Stimulated activated CD4-positive, alpha-beta T cell treated with anti-CD3 and anti-CD28 coated beads, Interleukin-4, amount 100 ng/mL, for 4 hours (primary cell): ENCODE results near the gene TWIST2.

Experiments used
- DNase-seq, 2 experiments: peaks; one replicate each; pipeline ENCODE4 v3.0.0-alpha.2; 2020

The TWIST2 gene

DNA sequence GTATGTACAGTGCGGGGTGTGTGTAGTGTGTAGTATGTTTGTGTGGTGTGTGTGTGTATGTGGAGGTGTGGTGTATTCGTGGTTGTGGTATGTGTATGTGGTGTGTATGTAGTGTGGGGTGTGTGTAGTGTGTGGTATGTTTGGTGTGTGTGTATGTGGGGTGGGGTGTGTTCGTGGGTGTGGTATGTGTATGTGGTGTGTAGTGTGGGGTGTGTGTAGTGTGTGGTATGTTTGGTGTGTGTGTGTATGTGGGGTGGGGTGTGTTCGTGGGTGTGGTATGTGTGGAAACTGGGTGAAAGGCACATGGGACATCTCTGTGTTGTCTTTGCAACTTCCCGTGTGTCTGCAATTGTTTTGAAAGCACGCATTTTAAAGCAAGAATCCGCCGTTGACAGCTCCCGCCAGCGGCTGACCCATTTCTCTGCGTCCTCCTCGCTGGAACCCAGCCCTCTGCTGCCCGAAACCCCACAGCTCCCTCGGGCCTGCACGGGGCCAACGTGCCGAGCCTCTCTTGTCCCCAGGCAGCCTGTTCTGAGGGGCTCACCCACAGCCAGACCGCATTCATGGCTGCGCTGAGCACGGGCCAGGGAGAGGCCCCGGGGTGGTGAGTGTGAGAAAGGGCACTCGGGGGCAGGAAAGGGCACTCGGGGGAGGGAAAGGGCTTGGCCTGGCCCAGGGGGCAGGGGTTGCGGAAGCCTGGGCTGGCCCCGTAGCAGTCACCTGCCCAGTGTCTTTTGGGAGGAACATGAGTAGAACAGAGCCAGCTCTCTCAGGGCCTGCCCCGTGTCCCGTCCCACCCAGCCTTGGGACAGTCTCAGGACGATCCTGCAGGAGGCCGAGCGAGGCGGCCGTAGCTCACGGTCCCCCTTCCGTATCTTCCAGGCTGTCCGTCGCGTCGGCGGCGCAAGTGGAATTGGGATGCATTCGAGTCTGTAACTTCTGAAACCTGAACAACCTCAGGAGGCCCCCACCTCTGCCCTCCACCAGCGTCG lies 61.4 kb downstream of the TWIST2 start:
- DNase-seq, result no peak

DNA sequence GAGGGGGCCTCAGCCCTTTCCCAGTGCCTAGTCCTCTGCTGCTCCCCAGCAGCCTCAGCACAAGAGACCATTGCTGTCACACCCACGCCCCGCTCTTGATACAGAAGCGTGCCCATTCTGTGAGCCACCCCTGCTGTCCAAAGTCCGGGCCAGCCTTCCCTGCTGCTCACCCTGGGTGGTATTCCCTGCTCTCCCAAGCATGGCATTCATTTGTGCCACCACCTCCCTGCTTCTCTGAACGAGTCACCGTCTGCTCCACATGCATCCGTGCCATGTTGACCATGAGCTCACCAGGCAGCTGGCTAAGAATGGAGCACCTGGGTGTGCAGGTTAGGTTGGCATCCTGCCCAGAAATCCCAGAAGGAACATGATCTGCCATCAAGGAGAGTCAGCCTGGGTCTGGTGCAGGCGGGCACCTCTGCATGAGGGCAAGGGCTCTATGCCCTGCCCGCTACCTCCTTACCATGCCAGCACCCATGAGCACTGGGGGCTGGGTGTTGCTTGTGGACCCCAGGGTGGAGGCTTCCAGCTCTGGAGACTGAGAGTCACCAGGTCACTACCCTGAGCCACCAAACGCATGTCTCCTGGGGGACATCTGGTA lies 63.0 kb downstream of the TWIST2 start:
- no peak for DNase-seq

DNA sequence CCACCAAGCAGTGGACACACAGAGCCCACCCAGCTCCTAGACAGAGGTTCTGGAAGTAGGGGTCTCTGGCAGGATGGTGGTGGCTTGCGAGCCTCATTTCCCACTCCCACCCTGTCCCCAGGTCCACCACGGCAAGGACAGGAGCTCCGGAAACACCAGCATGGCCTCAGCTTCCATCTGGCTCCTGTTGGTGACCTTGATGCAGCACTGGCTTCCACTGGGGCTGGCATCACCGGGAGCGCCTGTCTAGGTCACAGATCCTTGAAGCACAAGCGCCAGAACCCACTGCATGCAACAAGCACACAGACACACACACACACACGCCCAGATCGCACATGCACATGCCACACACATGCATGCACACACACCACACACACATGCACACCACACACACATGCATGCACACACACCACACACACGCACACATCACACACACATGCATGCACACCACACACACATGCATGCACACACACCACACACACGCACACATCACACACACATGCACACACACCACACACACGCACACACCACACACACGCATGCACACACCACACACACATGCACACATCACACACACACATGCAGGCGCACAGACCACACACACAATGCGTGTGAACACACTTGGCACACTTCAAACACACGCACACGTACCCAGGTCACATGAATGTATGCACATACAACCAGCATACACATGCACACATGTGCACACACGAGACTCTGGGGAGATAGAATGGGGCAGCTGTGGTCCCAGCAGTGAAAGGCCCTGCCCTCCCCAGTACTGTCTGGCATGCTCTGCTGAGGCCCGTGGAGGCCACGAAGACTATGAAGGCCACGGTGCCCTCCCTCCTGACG lies 63.7 kb downstream of the TWIST2 start:
- DNase-seq, result no peak

DNA sequence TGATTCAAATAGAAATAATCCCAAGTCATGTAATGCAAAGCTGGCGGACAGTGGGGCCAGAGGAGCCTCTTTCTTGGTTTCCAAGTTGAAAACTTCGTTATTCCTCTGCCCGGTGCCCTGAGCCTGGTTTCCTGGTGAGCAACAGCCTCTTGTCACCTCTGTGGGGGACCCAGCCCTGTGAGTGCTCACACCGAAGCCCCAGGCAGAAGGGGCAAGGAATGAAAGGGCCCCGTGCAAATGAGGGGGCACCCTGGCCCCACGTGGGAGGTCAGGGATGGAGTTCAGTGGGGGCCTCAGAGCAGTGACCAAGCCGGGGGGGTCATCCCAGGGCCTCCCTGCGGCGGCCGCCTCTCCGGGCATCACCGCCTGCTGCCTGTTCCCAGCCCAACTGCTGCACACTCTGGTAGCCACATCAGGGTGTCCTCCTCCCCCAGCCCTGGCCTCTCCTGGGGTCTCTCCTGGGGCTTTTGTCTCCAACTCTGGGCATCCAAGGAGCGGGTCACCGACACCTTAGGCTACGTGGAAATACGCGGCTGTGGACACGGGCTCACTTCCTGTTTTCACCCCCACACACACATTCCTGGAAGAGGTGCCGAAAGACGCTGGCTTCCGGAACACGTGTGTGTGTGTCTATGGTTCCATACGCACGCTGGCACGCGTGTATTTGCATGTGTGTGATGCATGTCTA lies 64.5 kb downstream of the TWIST2 start:
- DNase-seq, result no peak

DNA sequence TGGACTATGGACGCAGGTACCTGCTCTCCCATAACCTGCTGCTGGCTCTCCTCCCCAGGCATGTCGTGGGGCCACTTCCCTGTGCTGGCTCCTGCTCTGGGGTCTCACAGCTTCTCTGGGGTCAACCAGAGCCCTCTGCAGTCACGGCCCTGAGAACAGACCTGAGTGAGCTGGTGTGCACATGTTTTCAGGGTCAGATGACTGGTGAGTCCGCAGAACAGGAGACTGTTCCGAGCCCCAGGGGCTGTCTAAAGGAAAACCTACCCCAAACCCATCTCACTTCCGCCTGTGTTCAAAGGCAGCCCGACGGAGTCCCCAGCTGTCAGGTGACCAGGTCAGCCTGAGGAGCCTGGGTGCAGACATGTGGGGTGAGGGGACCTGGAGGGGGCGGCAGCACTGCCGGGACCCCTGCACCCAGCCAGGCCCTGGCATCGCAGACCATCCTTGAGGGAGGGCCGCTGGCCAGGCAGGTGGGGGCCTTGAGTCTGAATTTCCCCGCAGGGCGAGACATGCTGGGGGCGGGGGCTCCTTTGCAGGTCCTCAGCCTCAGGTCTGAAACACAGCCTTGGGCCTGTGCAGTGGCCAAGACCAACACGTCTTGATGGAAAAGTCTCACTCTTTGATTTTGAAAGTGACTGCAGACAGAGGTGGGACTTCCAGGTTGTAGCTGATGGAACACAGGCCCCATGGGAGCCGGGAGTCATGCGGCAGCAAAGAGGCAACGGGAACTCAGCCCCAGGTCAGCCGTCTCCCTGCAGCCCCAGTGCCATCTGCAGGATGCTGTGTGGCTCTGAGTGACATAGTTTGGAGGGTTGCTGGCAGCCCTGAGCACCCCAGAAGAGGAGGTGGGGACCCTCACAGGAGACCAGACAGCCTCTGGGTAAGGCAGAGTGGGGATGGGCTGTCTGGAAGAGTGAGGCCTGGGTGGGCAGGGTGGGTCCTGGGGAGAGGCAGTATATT lies 65.3 kb downstream of the TWIST2 start:
- no peak for DNase-seq

DNA sequence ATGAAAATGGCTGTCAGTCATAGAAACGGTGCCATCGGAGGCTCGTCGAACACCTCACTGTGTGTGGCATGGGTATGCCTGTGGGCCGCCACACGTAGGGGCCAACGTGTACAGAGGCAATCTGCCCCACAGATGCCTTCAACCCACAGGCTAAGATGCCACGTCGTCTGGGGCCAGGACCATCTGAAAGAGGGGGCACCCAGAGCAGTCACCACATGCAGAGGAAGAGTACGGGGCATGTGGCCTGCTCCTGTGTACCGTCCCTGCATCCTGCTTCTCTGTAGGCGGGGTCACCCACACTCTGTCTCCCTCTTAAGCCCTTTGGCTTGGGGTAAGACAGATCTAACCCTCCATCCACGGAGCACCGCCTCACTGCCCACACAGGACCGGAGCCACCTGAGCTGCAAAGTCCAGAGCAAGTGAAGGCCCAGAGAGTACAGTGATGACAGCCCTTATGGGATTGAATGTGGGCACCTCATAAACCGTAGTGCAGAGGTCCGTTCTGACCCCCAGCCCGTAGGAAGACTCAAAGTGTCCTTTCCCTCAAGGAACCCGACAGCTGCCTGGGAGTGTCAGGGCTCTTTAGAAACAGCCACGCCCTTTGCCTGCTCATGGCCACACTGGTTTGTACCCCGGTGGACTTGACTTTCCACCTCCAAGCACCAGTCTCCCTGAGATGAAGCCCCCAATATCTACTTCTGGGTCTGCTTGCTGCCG lies 66.2 kb downstream of the TWIST2 start:
- DNase-seq, result no peak

DNA sequence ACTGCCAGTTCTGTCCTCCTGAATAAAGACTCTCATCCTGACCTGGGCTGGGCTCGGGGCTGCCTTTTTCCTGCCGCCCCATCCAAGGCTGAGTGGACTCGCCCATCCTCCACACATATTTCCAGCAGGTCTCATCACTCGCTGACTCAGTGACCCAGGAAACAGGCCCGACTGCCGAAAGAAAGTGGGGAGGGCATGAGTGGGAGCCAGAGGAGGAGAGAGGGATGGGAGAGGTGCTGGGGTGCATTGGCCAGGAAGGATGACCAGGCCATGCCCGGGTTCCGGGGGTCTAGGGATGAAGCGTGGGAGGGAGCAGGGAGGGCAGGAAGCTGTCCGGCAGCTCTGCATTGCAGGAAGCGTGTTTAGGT lies 66.7 kb downstream of the TWIST2 start:
- DNase-seq, result no peak

DNA sequence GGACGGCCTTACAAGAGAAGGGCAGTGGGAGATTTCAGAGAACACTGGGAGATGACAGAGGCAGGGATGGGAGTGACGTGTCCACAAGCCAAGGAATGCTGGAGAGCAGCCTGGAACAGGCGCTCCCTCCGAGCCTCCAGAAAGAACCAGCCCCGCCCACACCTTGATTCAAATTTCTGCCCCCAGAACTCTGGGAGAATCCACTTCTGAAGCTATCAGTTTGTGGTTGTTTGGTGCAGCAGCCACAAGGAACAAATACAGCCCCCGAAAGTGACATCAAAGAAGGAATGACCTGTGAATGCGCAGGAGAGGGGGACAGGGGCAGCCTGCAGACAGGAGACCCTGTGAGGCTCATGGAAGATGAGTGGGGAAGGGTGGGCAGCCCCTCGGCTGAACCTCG lies 67.3 kb downstream of the TWIST2 start:
- DNase-seq, result no peak

DNA sequence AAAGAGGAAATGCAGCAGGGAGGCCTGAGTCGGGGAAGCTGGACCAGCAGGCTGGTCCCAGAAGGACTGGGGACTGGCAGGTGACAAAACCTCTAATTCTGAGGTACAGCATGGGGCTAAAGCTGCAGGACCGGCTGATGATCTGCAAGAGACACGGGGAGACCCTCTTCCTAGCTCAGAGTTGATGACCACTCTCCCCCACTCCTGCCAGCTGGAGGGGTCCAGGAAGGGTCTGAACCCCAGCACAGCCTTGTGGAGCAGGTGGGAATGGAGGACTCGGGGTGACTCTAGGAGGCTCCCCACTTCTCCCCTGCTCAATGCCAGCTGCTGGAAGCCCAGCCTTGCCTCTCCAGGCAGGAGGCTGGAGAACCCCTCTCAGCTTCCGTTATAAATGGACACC lies 67.7 kb downstream of the TWIST2 start:
- no peak for DNase-seq

DNA sequence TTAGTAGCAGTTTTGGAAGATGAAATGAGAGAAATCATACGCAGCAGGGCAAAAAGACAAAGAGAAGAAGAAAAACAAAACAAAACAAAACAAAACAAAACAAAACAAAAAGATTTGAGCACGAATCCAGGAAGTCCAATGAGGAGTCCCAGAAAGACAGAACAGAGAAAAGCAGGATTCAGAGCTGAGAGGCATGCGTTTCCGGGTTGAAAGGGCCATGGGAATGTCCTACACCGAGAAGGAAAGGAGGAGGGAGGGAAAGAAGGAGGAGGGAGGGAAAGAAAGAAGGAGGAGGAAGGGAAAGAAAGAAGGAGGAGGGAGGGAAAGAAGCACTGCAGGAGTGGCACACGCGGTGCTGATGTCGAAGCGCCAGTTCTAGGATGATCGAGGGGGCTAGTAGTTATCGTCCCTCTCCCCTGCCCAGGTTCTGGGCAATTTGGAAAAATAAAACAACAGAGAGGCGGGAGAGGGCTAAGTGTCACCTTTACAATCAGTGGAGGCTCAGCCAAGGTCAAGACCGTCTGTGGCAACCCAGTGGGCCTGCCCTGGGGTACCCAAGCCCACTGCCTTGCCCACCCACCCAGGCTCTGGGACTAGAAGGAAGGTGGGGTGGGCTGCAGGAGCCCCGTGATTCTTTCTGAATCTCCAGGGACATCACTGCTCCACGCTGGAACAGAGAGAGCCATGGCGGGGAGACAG lies 68.4 kb downstream of the TWIST2 start:
- DNase-seq, result no peak

DNA sequence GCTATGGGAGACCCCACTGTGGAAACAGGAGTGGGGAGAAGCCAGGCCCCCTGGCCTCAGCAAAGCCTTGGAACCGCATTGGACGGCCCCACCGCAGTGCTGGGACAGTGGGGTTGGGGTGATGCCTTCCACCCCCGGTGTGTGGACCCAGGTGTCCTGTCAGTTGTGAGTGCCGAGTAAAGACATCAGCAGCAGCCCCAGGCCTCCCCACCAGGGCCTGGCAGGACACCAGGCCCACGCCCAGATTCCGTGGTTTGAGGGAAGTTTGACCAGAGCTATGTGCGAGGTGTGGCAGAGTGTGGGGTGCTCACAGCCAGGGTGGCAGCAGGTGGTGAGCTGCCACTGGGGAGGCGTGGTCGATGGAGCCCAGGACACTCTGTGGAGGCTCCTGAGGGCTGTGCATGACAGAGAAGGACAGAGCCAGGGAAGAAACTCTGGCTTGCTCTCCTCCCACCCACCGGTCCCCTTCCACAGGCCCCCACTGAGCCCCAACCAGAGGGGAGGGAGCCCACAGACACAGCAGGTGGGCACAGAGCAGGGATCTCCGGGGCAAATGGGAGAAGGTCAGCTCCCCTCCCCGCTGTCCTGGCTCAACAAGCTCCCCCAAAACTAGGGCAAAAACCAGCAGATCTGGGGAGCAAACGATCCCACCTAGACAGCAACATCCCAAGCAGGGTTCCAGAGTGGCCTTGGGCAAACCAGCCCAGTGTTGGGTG lies 69.1 kb downstream of the TWIST2 start:
- DNase-seq, result no peak

DNA sequence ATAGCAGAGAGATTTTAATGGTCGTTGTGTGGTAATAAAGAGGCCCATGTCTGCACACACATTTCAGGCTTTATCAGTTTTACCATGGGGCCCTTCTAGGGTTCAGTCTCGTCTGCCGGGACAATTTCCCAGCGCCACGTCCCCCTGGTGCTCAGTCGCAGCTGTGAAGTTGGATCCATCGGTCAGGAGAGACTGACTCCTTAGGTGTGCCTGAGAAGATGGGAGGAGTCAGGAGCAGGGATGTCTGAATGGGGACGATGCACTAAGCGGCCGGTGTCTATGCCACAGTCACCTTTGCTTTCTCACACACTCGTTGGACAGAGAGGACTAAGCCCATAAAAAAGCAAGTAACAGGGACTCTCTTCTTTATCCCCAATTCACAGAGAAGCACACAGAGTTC lies 71.4 kb downstream of the TWIST2 start:
- DNase-seq, result no peak

DNA sequence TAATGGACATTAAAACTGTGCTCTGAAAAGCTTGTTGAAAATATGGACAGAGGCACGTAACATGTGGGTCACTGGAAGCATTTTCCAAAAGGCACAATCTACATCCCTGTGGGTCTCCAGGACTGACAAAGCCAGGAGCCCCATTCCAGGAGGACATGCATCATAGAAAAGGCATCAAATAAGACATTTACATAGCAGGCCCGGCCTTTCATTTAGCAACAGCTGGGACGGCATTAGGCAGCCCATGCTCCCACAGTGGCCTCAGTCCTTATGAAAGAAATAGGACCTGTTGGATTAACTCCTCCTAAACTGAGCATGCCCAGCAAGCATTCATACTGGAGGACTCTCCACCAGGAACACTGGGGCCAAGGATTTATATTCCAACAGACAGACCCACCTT lies 72.2 kb downstream of the TWIST2 start:
- DNase-seq, result no peak

DNA sequence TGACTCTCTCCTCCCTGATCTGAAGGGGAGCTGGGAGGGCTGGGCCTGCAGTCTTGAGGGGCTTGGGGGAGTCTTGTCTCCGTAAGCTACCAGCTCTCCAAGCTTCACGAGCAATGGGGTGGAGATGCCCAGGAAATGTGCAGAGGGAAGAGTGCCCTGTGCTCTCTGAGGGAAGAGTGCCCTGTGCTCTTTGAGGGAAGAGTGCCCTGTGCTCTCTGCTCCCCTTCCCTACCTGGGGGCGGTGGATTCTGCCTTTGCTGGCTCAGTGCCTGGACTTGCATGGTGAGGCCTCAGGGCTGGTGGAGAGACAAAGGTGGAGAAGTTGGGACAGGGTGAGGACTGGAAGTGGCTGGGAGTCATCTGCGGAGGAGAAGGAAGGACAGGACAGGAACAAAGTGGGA lies 72.7 kb downstream of the TWIST2 start:
- DNase-seq, result no peak

DNA sequence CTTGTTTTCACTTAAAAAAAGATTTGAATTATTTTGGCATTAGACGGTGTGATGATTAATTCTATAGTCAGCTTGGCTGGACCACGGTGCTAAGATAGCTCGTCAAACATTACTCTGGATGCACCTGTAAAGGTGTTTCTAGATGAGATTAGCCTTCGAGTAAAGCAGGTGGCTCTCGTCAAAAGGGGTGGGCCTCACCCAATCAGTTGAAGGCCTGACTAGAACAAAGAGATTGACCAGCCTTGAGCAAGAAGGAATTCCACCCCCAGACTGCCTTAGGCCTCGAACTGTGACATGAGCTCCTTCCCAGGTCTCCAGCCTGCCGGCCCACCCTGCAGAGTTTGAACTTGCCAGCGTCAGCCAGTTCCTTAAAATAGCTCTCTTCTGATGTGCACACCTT lies 73.4 kb downstream of the TWIST2 start:
- no peak for DNase-seq

DNA sequence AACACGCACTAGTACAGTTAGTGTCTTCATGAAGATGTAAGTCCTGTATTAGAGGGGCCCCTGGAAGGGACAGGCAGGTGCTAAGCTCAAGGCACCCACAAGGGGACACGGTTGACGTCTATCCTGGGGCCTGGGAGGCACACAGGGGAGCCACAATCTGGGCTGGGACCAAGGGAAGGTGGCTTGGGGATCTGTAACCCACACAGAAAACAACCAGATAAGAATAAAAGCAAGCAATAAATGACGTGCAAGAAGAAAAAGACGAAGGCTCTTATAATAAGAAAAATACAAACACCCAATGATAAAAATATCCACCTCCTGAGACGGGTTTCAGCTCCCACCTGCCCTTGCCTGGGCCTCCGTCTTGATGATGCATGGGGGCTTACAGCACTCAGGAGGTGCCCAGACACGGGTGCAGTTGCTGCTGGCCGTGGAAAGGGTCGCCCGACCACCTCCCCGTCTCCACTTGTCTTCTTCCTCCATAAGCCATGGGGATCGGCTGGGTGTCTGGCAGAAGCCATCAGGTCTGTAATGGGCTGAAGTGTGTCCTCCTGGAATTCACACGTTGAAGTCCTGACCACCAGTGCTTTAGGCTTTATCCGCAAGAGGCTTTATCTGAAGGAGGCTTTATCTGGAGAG lies 73.9 kb downstream of the TWIST2 start:
- DNase-seq, result no peak

DNA sequence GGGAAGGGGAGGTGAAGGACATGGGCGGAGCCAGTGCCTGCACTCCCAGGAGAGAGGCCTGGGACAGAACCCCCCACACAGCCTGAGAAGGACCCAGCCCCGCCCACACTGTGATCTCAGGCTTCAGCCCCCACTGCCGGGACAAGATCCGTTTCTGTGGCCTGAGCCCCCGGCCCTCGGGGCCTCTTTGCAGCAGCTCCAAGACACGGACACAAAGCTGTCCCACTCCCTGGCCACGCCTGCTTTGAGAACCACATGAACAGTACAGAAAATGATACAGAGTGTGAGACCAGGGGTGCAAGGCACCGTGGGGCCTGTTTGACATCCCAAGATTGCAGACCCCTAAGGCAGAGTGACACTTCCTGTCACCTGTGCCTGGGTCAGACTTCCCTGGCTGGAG lies 74.5 kb downstream of the TWIST2 start:
- DNase-seq, result no peak

DNA sequence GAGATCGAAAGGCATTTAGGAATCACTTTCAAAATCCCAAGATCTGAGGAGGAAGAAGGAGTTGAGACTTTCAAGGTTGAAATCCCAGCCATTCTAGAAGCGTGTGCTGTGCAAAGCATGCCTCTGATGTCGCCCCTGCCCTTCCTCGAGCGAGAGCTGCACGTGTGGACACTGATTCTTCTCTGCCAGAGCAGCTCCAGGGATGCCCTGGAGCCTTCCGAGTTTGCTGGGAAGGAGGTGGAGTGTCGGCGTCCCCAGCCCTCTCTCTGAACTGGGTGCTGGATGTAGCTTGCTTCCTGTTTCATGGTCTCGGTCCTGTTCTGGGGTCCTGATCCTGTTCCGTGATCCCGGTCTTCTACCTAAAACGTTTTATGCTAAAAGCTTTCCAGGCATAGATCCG lies 76.1 kb downstream of the TWIST2 start:
- DNase-seq, result no peak

DNA sequence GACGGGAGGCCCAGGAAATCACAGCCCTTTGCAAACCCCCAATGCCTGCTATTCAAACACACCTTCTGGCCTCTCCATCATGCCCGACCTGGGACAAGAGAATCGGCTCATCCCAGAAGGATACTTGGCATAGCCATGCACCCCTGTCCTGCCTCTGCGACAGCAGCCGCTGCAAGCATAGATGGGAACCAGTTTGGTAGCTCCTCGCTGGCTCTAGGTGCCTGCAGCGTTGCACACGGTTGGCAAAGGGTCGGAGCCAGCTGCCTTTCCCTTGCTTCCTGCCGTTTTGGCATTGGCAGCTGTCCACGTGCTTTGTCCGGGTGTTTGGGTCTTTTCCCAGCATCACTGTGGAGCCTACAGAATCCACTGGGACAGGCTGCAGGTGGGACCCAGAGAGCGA lies 76.9 kb downstream of the TWIST2 start:
- no peak for DNase-seq
